NCI-H1048 (cell line): ENCODE results near the gene CYP3A5.
"Not testable (repeated sequence)": the region's sequence is repeated elsewhere in the genome, so short reads cannot be mapped to it uniquely, and the experiment has no call there.

Source experiments
- DNase-seq: peaks from one replicate; lab custom pipeline; 2025; lab: John Stamatoyannopoulos, UW

The CYP3A5 gene

GRCh38 chr7:99685871-99686608, 6.2 kb upstream of the CYP3A5 start:
- not testable (repeated sequence) for DNase-seq

- DNase-seq, result no peak
These were observed 5.4 kb upstream of the CYP3A5 start for GRCh38 chr7:99685129-99685758.

- DNase-seq, result no peak
These were observed 780 bp downstream of the CYP3A5 start for GRCh38 chr7:99679032-99679399.

- DNase-seq, result no peak
These were observed 2.1 kb downstream of the CYP3A5 start for GRCh38 chr7:99677648-99678045.

GRCh38 chr7:99677013-99677647, 2.7 kb downstream of the CYP3A5 start:
- DNase-seq, result no peak

- DNase-seq, result no peak
These were observed 4.6 kb downstream of the CYP3A5 start for GRCh38 chr7:99674995-99675742.

GRCh38 chr7:99672573-99672972, 7.2 kb downstream of the CYP3A5 start:
- DNase-seq, result no peak

GRCh38 chr7:99669782-99670181, 10.0 kb downstream of the CYP3A5 start:
- no peak for DNase-seq

- DNase-seq, result no peak
These were observed 11.3 kb downstream of the CYP3A5 start for GRCh38 chr7:99668541-99668940.

GRCh38 chr7:99667179-99667578, 12.6 kb downstream of the CYP3A5 start:
- no peak for DNase-seq

GRCh38 chr7:99666013-99666395, 13.8 kb downstream of the CYP3A5 start:
- DNase-seq, result no peak

- DNase-seq, result no peak
These were observed 14.3 kb downstream of the CYP3A5 start for GRCh38 chr7:99665312-99666012.

- DNase-seq, result not testable (repeated sequence)
These were observed 21.9 kb downstream of the CYP3A5 start for GRCh38 chr7:99657879-99658278.

GRCh38 chr7:99654626-99655025, 25.2 kb downstream of the CYP3A5 start:
- not testable (repeated sequence) for DNase-seq

GRCh38 chr7:99653754-99654153, 26.0 kb downstream of the CYP3A5 start:
- DNase-seq, result no peak

GRCh38 chr7:99653269-99653668, 26.5 kb downstream of the CYP3A5 start:
- DNase-seq, result not testable (repeated sequence)

- no peak for DNase-seq
These were observed 27.1 kb downstream of the CYP3A5 start for GRCh38 chr7:99652671-99653070.

GRCh38 chr7:99651290-99651689, 28.5 kb downstream of the CYP3A5 start:
- no peak for DNase-seq

GRCh38 chr7:99648843-99649242, 31.0 kb downstream of the CYP3A5 start:
- no peak for DNase-seq

- DNase-seq, result no peak
These were observed 34.2 kb downstream of the CYP3A5 start for GRCh38 chr7:99645590-99645989.

GRCh38 chr7:99644431-99644830, 35.4 kb downstream of the CYP3A5 start:
- DNase-seq, result no peak

GRCh38 chr7:99643464-99643863, 36.3 kb downstream of the CYP3A5 start:
- DNase-seq, result no peak
